Lower leg skin (tissue), 4 donors: Measurements from ENCODE around the gene TSHZ2. TPM values are rescaled to one million over a fixed set of nuclear protein-coding genes. Genes with fewer than 3 reads are reported as not detected.

Experiments
- DNase-seq, 2 donors: peaks; one replicate each; pipeline ENCODE4 v3.0.0-alpha.2; 2019; ENCODE audit warnings: low spot score in 2 of 2
- H3K4me3 ChIP-seq: fragments of 200-600 bp; sonication (generic); 2 replicates; pipeline ENCODE4 v1.5.1; 2017; ENCODE audit warnings: mild to moderate bottlenecking, low read depth; ENCODE audit not compliant: poor library complexity, severe bottlenecking
- CTCF ChIP-seq, 3 donors: fragments of 450-650 bp; IDR thresholded peaks; one replicate each; pipeline ENCODE4 v1.5.1; 2016; ENCODE audit warnings: antibody characterized with exemption in 3 of 3, mild to moderate bottlenecking in 3 of 3, moderate library complexity in 2 of 3
- POLR2A ChIP-seq, 2 donors: fragments of 450-650 bp; IDR thresholded peaks; one replicate each; pipeline ENCODE4 v1.6.1; 2016 to 2017; ENCODE audit warnings: antibody characterized with exemption in 2 of 2, mild to moderate bottlenecking in 1 of 2, moderate library complexity in 1 of 2
- WGBS, 2 donors: methylation state at CpG; one replicate each; pipeline ENCODE4 v1.1.5; 2018; 5-methylcytosine and 5-hydroxymethylcytosine counted together
- intact Hi-C: fragments of 100-400 bp; cut with DNase I; formaldehyde crosslinking; loops from one replicate; pipeline ENCODE4 v1.15.0; 2023; ENCODE audit warnings: low total_unique reads
- total RNA-seq, 4 donors: library from RNA; depleted of rRNA; stranded (reverse); fragments of >200 nt; gene quantifications; one replicate each; pipeline ENCODE4 v1.1.0, GENCODE V29; 2016

The TSHZ2 gene
- total RNA-seq, 4 donors from 2014 or later: 8.1 to 25.7 (median 10.5) TPM

- intact Hi-C loops: no loop called here
- WGBS, 2 donors: 80 to 85% methylated on average over 2 of the region's 2 CpGs
- no peak overlapping the region for H3K4me3 ChIP-seq
- TF ChIP-seq POLR2A (IDR thresholded peaks at IDR 0.05) (no peak), CTCF (IDR thresholded peaks at IDR 0.05) (no peak)
- DNase-seq: no peak
Observed at GRCh38 chr20:53061192-53062108, 89.3 kb downstream of the TSHZ2 start.

DNA sequence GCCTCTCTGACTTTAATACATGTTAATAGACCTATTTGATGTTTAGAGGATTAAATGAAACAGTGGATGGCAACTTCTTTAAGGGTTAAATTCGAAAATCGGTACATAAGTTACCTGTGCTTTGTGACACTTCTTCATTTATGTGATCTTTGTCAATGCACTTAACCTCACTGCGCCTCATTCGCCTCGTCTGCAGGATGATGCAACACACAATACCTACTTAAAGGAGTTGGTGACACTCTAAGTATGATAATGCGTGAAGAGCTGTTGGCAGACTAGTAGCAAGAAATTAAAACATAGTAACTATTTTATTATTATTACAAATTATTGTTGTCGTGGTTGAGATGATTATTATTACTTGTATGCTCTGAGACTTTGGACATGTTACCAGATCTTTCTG, 92.8 kb downstream of the TSHZ2 start:
- 86 to 88% methylated on average over 7 of the region's 7 CpGs for WGBS, 2 donors
- no peak for TF ChIP-seq POLR2A (IDR thresholded peaks at IDR 0.05)
- TF ChIP-seq CTCF (IDR thresholded peaks at IDR 0.05): no peak
- H3K4me3 ChIP-seq: no peak overlapping the region

GRCh38 chr20:53068241-53068640, 96.1 kb downstream of the TSHZ2 start:
- intact Hi-C loops: no loop called here
- H3K4me3 ChIP-seq: no peak overlapping the region
- WGBS, 2 donors: 92 to 97% methylated on average over 3 of the region's 3 CpGs
- TF ChIP-seq CTCF (IDR thresholded peaks at IDR 0.05) (no peak), POLR2A (IDR thresholded peaks at IDR 0.05) (no peak)
- no peak for DNase-seq

More for the DNA sequence above, 92.8 kb downstream of the TSHZ2 start:
- intact Hi-C loops: no loop called here
- DNase-seq: no peak

- no peak for DNase-seq
- no peak overlapping the region for H3K4me3 ChIP-seq
- intact Hi-C loops: no loop called here
- no peak for TF ChIP-seq CTCF (IDR thresholded peaks at IDR 0.05)
- WGBS, 2 donors: 84 to 87% methylated on average over 7 of the region's 7 CpGs
Observed at GRCh38 chr20:53069132-53069531, 97.0 kb downstream of the TSHZ2 start.

DNA sequence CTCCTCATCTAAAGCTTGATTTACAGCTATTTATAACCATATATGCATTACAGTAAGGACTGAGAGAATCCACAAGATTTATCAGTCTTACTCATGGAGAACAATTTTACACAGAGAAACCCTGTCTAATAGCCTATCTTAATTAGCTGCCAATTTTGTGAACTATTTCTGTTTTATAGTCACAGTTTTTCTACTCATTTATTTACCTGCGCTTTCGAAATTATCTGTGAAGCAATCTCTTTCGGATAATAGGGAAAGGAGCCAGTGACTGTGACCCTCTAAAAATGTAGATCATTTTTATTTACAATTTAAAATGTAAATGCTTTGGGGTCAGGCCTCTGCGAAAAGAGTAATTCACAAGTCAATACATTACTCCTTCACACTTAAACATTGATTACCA, 98.1 kb downstream of the TSHZ2 start:
- WGBS, 2 donors: 80 to 83% methylated on average over 4 of the region's 4 CpGs

More for the DNA sequence above, 98.1 kb downstream of the TSHZ2 start:
- TF ChIP-seq POLR2A (IDR thresholded peaks at IDR 0.05) (no peak), CTCF (IDR thresholded peaks at IDR 0.05) (no peak)
- intact Hi-C loops: no loop called here
- no peak for DNase-seq
- H3K4me3 ChIP-seq: no peak overlapping the region
